Measurements from ENCODE around the gene LDLRAD4. TPM values are rescaled to one million over a fixed set of nuclear protein-coding genes. Genes with fewer than 3 reads are reported as not detected.

Gene LDLRAD4
- polyA plus RNA-seq, 1 of the 3 experiments (the other 2 are of a cell fraction) = 0.16 TPM

GRCh38 chr18:13455471-13455870, 236.9 kb downstream of the LDLRAD4 start (continued):
- TF ChIP-seq ZBTB33 (IDR thresholded peaks at IDR 0.05; ENCODE audit: borderline replicate concordance, low read depth) = no peak
- no peak for TF ChIP-seq FOXM1 (IDR thresholded peaks at IDR 0.05; ENCODE audit: low read depth)
- TF ChIP-seq JUND (IDR thresholded peaks at IDR 0.05) = no peak
- TF ChIP-seq RCOR1 (IDR thresholded peaks at IDR 0.05; ENCODE audit: low read length) = no peak
- no peak for TF ChIP-seq MAX (IDR thresholded peaks at IDR 0.05; ENCODE audit: low read depth)

GRCh38 chr18:13455960-13456481, 237.5 kb downstream of the LDLRAD4 start:
- no peak overlapping the region for H3K4me3 ChIP-seq (ENCODE audit: low read depth in 2 of 2, low read length in 1 of 2)
- H3K79me2 ChIP-seq (ENCODE audit: insufficient read depth) = no peaks in the 10 kb centered on the region
- H3K27me3 ChIP-seq (ENCODE audit: insufficient read depth) = no peaks in the 10 kb centered on the region
- ChIA-PET CTCF (no interaction called here), POLR2A (no interaction called here)
- WGBS (ENCODE audit: low lambda C conversion rate) = 87% methylated on average over 19 of the region's 19 CpGs
- H3K4me1 ChIP-seq (ENCODE audit: control insufficient read depth in 1 of 2, insufficient read depth in 2 of 2, low read depth in 1 of 2, low read length in 1 of 2) = peaks cover 11 to 44% of the 10 kb centered on the region in 2 experiments; a peak in 3 of 4 replicates
- H3K9me3 ChIP-seq = no peaks in the 10 kb centered on the region
- no peak overlapping the region for H3K9ac ChIP-seq
- no peak for DNase-seq
- H2AFZ ChIP-seq (ENCODE audit: low read depth) = no peak overlapping the region
- H3K27ac ChIP-seq (ENCODE audit: low read depth in 2 of 2, low read length in 1 of 2) = no peak overlapping the region; a peak in 1 of 4 replicates
- TF ChIP-seq PBX3 (IDR thresholded peaks at IDR 0.05) (no peak), ELF1 (IDR thresholded peaks at IDR 0.05) (no peak), NFIC (IDR thresholded peaks at IDR 0.05; ENCODE audit: borderline replicate concordance) (no peak), SMC3 (IDR thresholded peaks at IDR 0.05; ENCODE audit: low read depth, low read length) (no peak), MAX (IDR thresholded peaks at IDR 0.05; ENCODE audit: low read depth) (no peak), RAD21 (IDR thresholded peaks at IDR 0.05; ENCODE audit: low read length) (no peak)
- H3K9me2 ChIP-seq = no peaks in the 10 kb centered on the region
- no peak overlapping the region for H3K4me2 ChIP-seq
- no peaks in the 10 kb centered on the region for H4K20me1 ChIP-seq (ENCODE audit: insufficient read depth)
- no peaks in the 10 kb centered on the region for H3K36me3 ChIP-seq (replicated peaks in 1 of 2; ENCODE audit: control insufficient read depth in 1 of 2, insufficient read depth in 2 of 2, low read length in 1 of 2)
- no peaks in the 10 kb centered on the region for H3F3A ChIP-seq (replicated peaks; ENCODE audit: insufficient read depth)

GRCh38 chr18:13456736-13457271, 238.2 kb downstream of the LDLRAD4 start:
- H3K36me3 ChIP-seq (replicated peaks in 1 of 2; ENCODE audit: control insufficient read depth in 1 of 2, insufficient read depth in 2 of 2, low read length in 1 of 2) = no peaks in the 10 kb centered on the region
- DNase-seq = no peak
- H3K27ac ChIP-seq (ENCODE audit: low read depth in 2 of 2, low read length in 1 of 2) = no peak overlapping the region
- peaks cover 9 to 38% of the 10 kb centered on the region in 2 experiments; a peak in 3 of 4 replicates for H3K4me1 ChIP-seq (ENCODE audit: control insufficient read depth in 1 of 2, insufficient read depth in 2 of 2, low read depth in 1 of 2, low read length in 1 of 2)
- no peaks in the 10 kb centered on the region for H3K9me2 ChIP-seq
- no peak for TF ChIP-seq NFIC (IDR thresholded peaks at IDR 0.05; ENCODE audit: borderline replicate concordance)
- no peak for TF ChIP-seq TCF12 (IDR thresholded peaks at IDR 0.05)
- no peak for TF ChIP-seq SIN3A (IDR thresholded peaks at IDR 0.05; ENCODE audit: borderline replicate concordance, low read depth, low read length)
- no peaks in the 10 kb centered on the region for H3K79me2 ChIP-seq (ENCODE audit: insufficient read depth)
- no peaks in the 10 kb centered on the region for H3F3A ChIP-seq (replicated peaks; ENCODE audit: insufficient read depth)
- no peak overlapping the region for H2AFZ ChIP-seq (ENCODE audit: low read depth)
- ChIA-PET CTCF (no interaction called here), POLR2A (no interaction called here)
- no peaks in the 10 kb centered on the region for H3K27me3 ChIP-seq (ENCODE audit: insufficient read depth)
- no peak overlapping the region for H3K9ac ChIP-seq
- H3K4me2 ChIP-seq = no peak overlapping the region
- no peaks in the 10 kb centered on the region for H4K20me1 ChIP-seq (ENCODE audit: insufficient read depth)
- H3K4me3 ChIP-seq (ENCODE audit: low read depth in 2 of 2, low read length in 1 of 2) = no peak overlapping the region
- H3K9me3 ChIP-seq = no peaks in the 10 kb centered on the region
- 59% methylated on average over 3 of the region's 3 CpGs for WGBS (ENCODE audit: low lambda C conversion rate)

Data from SK-N-SH (cell line).